HEK293 (cell line): ENCODE results near the gene LCMT1.

Experiments
- HOXC10 ChIP-seq: sonication (generic); formaldehyde crosslinking; IDR thresholded peaks from 2 replicates; pipeline ENCODE4 v1.8.1; 2023; ENCODE audit warnings: mild to moderate bottlenecking, missing genetic modification reagents
- IKZF3 ChIP-seq: fragments of 450-650 bp; IDR thresholded peaks from 2 replicates; pipeline ENCODE4 v1.5.0; 2018; ENCODE audit warnings: missing biosample characterization, mild to moderate bottlenecking, missing genetic modification characterization, moderate library complexity
- MEIS1 ChIP-seq: sonication (generic); formaldehyde crosslinking; IDR thresholded peaks from 2 replicates; pipeline ENCODE4 v1.8.1; 2022; ENCODE audit warnings: missing genetic modification reagents, mild to moderate bottlenecking, borderline replicate concordance
- PRDM1 ChIP-seq: fragments of 450-650 bp; formaldehyde crosslinking; IDR thresholded peaks from 2 replicates; pipeline ENCODE4; 2016; ENCODE audit warnings: missing biosample characterization, missing genetic modification characterization
- PRDM6 ChIP-seq: fragments of 450-650 bp; formaldehyde crosslinking; IDR thresholded peaks from 2 replicates; pipeline ENCODE4 v1.5.1; 2017; ENCODE audit warnings: missing biosample characterization, missing genetic modification characterization
- SP2 ChIP-seq: fragments of 450-650 bp; formaldehyde crosslinking; IDR thresholded peaks from 2 replicates; pipeline ENCODE4 v1.5.1; 2016; ENCODE audit warnings: missing biosample characterization, missing genetic modification characterization
- SP3 ChIP-seq: fragments of 450-650 bp; formaldehyde crosslinking; IDR thresholded peaks from 2 replicates; pipeline ENCODE4 v1.5.1; 2016; ENCODE audit warnings: missing biosample characterization, missing genetic modification characterization
- SP7 ChIP-seq: fragments of 450-650 bp; formaldehyde crosslinking; IDR thresholded peaks from 2 replicates; pipeline ENCODE4 v1.5.1; 2016; ENCODE audit warnings: missing biosample characterization, missing genetic modification characterization
- ZBTB17 ChIP-seq: fragments of 450-650 bp; formaldehyde crosslinking; IDR thresholded peaks from 2 replicates; pipeline ENCODE4 v1.5.1; 2016; ENCODE audit warnings: missing biosample characterization, missing genetic modification characterization
- ZBTB21 ChIP-seq: fragments of 450-650 bp; formaldehyde crosslinking; IDR thresholded peaks from 2 replicates; pipeline ENCODE4 v1.5.1; 2017; ENCODE audit warnings: missing biosample characterization, missing genetic modification characterization
- ZBTB49 ChIP-seq: fragments of 450-650 bp; formaldehyde crosslinking; IDR thresholded peaks from 2 replicates; pipeline ENCODE4 v1.5.1; 2016; ENCODE audit warnings: missing biosample characterization, missing genetic modification characterization, low read depth
- ZEB2 ChIP-seq: fragments of 450-650 bp; formaldehyde crosslinking; IDR thresholded peaks from 2 replicates; pipeline ENCODE4 v1.5.1; 2016; ENCODE audit warnings: missing biosample characterization, missing genetic modification characterization
- ZFHX2 ChIP-seq: fragments of 450-650 bp; formaldehyde crosslinking; conservative IDR thresholded peaks from 2 replicates; pipeline ENCODE4 v1.5.1; 2016; ENCODE audit warnings: missing biosample characterization, missing genetic modification characterization
- ZFP37 ChIP-seq: fragments of 450-650 bp; formaldehyde crosslinking; IDR thresholded peaks from 2 replicates; pipeline ENCODE4 v1.5.1; 2016; ENCODE audit warnings: missing biosample characterization, missing genetic modification characterization
- ZFP69B ChIP-seq: fragments of 450-650 bp; formaldehyde crosslinking; IDR thresholded peaks from 2 replicates; pipeline ENCODE4 v1.5.1; 2016; ENCODE audit warnings: missing biosample characterization, missing genetic modification characterization
- ZNF112 ChIP-seq: fragments of 450-650 bp; formaldehyde crosslinking; IDR thresholded peaks from 2 replicates; pipeline ENCODE4 v1.5.0; 2017; ENCODE audit warnings: missing biosample characterization, missing genetic modification characterization
- ZNF121 ChIP-seq: fragments of 450-650 bp; formaldehyde crosslinking; IDR thresholded peaks from 2 replicates; pipeline ENCODE4 v1.5.1; 2016; ENCODE audit warnings: missing biosample characterization, missing genetic modification characterization
- ZNF184 ChIP-seq: fragments of 450-650 bp; IDR thresholded peaks from 2 replicates; pipeline ENCODE4 v1.5.1; 2018; ENCODE audit warnings: missing biosample characterization, mild to moderate bottlenecking, missing genetic modification characterization
- ZNF19 ChIP-seq: fragments of 450-650 bp; formaldehyde crosslinking; IDR thresholded peaks from 2 replicates; pipeline ENCODE4; 2016; ENCODE audit warnings: missing biosample characterization, missing genetic modification characterization, low read depth
- ZNF292 ChIP-seq: fragments of 450-650 bp; formaldehyde crosslinking; IDR thresholded peaks from 2 replicates; pipeline ENCODE4 v1.5.1; 2016; ENCODE audit warnings: low read depth, missing biosample characterization, missing genetic modification characterization, borderline replicate concordance
- ZNF366 ChIP-seq: fragments of 450-650 bp; formaldehyde crosslinking; conservative IDR thresholded peaks from 2 replicates; pipeline ENCODE4 v1.5.1; 2016; ENCODE audit warnings: missing biosample characterization, missing genetic modification characterization
- ZNF449 ChIP-seq: fragments of 450-650 bp; formaldehyde crosslinking; IDR thresholded peaks from 2 replicates; pipeline ENCODE4 v1.5.1; 2017; ENCODE audit warnings: missing biosample characterization, mild to moderate bottlenecking, missing genetic modification characterization, moderate library complexity
- ZNF518A ChIP-seq: fragments of 450-650 bp; formaldehyde crosslinking; conservative IDR thresholded peaks from 2 replicates; pipeline ENCODE4 v1.5.1; 2016; ENCODE audit warnings: low read depth, missing biosample characterization, missing genetic modification characterization
- ZNF530 ChIP-seq: fragments of 450-650 bp; formaldehyde crosslinking; IDR thresholded peaks from 2 replicates; pipeline ENCODE4 v1.5.1; 2016; ENCODE audit warnings: low read depth, missing biosample characterization, missing genetic modification characterization
- ZNF558 ChIP-seq: fragments of 450-650 bp; formaldehyde crosslinking; IDR thresholded peaks from 2 replicates; pipeline ENCODE4 v1.5.1; 2016; ENCODE audit warnings: missing biosample characterization, missing genetic modification characterization
- ZNF639 ChIP-seq: fragments of 450-650 bp; formaldehyde crosslinking; IDR thresholded peaks from 2 replicates; pipeline ENCODE4 v1.5.1; 2016; ENCODE audit warnings: missing biosample characterization, missing genetic modification characterization
- ZNF707 ChIP-seq: fragments of 450-650 bp; formaldehyde crosslinking; IDR thresholded peaks from 2 replicates; pipeline ENCODE4 v1.5.1; 2016; ENCODE audit warnings: missing biosample characterization, missing genetic modification characterization
- ZNF837 ChIP-seq: fragments of 450-650 bp; formaldehyde crosslinking; IDR thresholded peaks from 2 replicates; pipeline ENCODE4 v1.5.1; 2016; ENCODE audit warnings: missing biosample characterization, missing genetic modification characterization
- ZSCAN16 ChIP-seq: fragments of 450-650 bp; formaldehyde crosslinking; IDR thresholded peaks from 2 replicates; pipeline ENCODE4 v1.5.1; 2016; ENCODE audit warnings: missing biosample characterization, missing genetic modification characterization
- ZSCAN30 ChIP-seq: fragments of 450-650 bp; IDR thresholded peaks from 2 replicates; pipeline ENCODE4 v1.5.1; 2018; ENCODE audit warnings: missing biosample characterization, mild to moderate bottlenecking, missing genetic modification characterization, moderate library complexity

LCMT1 gene

GRCh38 chr16:25126820-25127232 lies 15.3 kb downstream of the LCMT1 start (continued):
- TF ChIP-seq ZNF707: no peak
- peak; percentile 45; the same call in 1 of the 2 replicates for TF ChIP-seq ZNF366 (tag by site-specific recombination)
- no peak for TF ChIP-seq ZNF837 (tag by site-specific recombination)
- TF ChIP-seq MEIS1: no peak
- no peak for TF ChIP-seq ZFP37 (tag by site-specific recombination)
- TF ChIP-seq ZFHX2: peak; percentile 18; the same call in 1 of the 2 replicates
- TF ChIP-seq ZSCAN30 (tag by site-specific recombination): no peak
- TF ChIP-seq SP3 (tag by site-specific recombination): no peak
- 0 out of 2 replicates have a peak, but pooled peaks have one; percentile 16 for TF ChIP-seq ZEB2 (tag by site-specific recombination)
- TF ChIP-seq ZNF112 (tag by site-specific recombination): no peak
- TF ChIP-seq ZBTB49 (tag by site-specific recombination): no peak
- no peak for TF ChIP-seq ZNF19 (tag by site-specific recombination)
- no peak for TF ChIP-seq ZNF639
- TF ChIP-seq PRDM1: peak; percentile 85
- TF ChIP-seq ZNF518A (tag by site-specific recombination): no peak
- peak; percentile 46 for TF ChIP-seq IKZF3 (tag by site-specific recombination)
- TF ChIP-seq ZNF184: no peak
- TF ChIP-seq SP7 (tag by site-specific recombination): peak; percentile 66
- 0 out of 2 replicates have a peak, but pooled peaks have one; percentile 45 for TF ChIP-seq ZBTB17 (tag by site-specific recombination)
- no peak for TF ChIP-seq ZNF449 (tag by site-specific recombination)
- TF ChIP-seq HOXC10 (CRISPR knock-in tag): no peak
- TF ChIP-seq PRDM6 (tag by site-specific recombination): 0 out of 2 replicates have a peak, but pooled peaks have one; percentile 18
- TF ChIP-seq ZNF292 (tag by site-specific recombination): no peak
- 0 out of 2 replicates have a peak, but pooled peaks have one; percentile 26 for TF ChIP-seq ZFP69B
- TF ChIP-seq ZNF530 (tag by site-specific recombination): no peak
- no peak for TF ChIP-seq ZNF121 (tag by site-specific recombination)
- no peak for TF ChIP-seq ZBTB21 (tag by site-specific recombination)
- TF ChIP-seq SP2 (tag by site-specific recombination): no peak
- no peak for TF ChIP-seq ZSCAN16 (tag by site-specific recombination)
- TF ChIP-seq ZNF558: no peak
